A549 (cell line): ENCODE data around the gene BCAP31. TPM values are rescaled to one million over a fixed set of nuclear protein-coding genes. Genes with fewer than 3 reads are reported as not detected.

Source experiments
- ATAC-seq, 2 experiments: fragments of 200-7000 bp in 1 of 2; fragments of >200 bp in 1 of 2; cut with Nextera tagmentation in 1 of 2; cut with Tn5 transposase in 1 of 2; 3 replicates each; pipeline versions ENCODE4 v1.8.0 to v1.9.1; 2018 to 2020; ENCODE audit warnings: mild to moderate bottlenecking in 1 of 2, moderate library complexity in 1 of 2
- CTCF ChIA-PET: fragments of 300-600 bp; sonication (Branson Sonifier 250); formaldehyde crosslinking; extraction: SDS; loops from one replicate; lab custom pipeline; 2021; ENCODE audit warnings: antibody characterized with exemption, inconsistent platforms; lab: Yijun Ruan, JAX
- POLR2A ChIA-PET: fragments of 350-600 bp; formaldehyde crosslinking; extraction: SDS; loops from one replicate; lab custom pipeline; 2021; ENCODE audit warnings: antibody characterized with exemption, inconsistent platforms; lab: Yijun Ruan, JAX
- DNase-seq, 2 experiments: peaks; one replicate each; pipeline versions ENCODE4 v3.0.0 to v3.0.0-alpha.2; 2011 to 2016; ENCODE audit warnings: low read depth in 1 of 2, low spot score in 1 of 2
- FAIRE-seq: peaks from 2 replicates; lab custom pipeline; 2011; peaks lifted over from hg19 to GRCh38; lab: Jason Lieb, UNC
- H3K27ac ChIP-seq, 2 experiments: fragments of >200 bp; sonication (Bioruptor Twin); formaldehyde crosslinking; 3 replicates each; pipeline ENCODE4 v1.5.1; 2016 to 2017
- H3K4me1 ChIP-seq: fragments of >200 bp; sonication (Bioruptor Twin); formaldehyde crosslinking; 3 replicates; pipeline ENCODE4 v1.6.1; 2016
- H3K4me2 ChIP-seq: fragments of >200 bp; sonication (Bioruptor Twin); formaldehyde crosslinking; 3 replicates; pipeline ENCODE4 v1.6.1; 2016
- H3K4me3 ChIP-seq: fragments of >200 bp; sonication (Bioruptor Twin); formaldehyde crosslinking; 3 replicates; pipeline ENCODE4 v1.5.1; 2016
- H3K9me3 ChIP-seq: fragments of >200 bp; sonication (Bioruptor Twin); formaldehyde crosslinking; 3 replicates; pipeline ENCODE4 v1.6.1; 2016
- BCL3 ChIP-seq: fragments of >200 bp; sonication (Bioruptor Twin); formaldehyde crosslinking; IDR thresholded peaks from 3 replicates; pipeline ENCODE4 v1.6.1; 2016
- CBX2 ChIP-seq: fragments of 200-600 bp; sonication (generic); IDR thresholded peaks from 2 replicates; pipeline ENCODE4 v1.6.1; 2016; ENCODE audit warnings: low read depth, mild to moderate bottlenecking, borderline replicate concordance
- CBX8 ChIP-seq: fragments of 200-600 bp; sonication (generic); IDR thresholded peaks from 2 replicates; pipeline ENCODE4 v1.6.1; 2016
- CEBPB ChIP-seq, 2 experiments: fragments of >200 bp in 1 of 2; sonication (Bioruptor Twin) in 1 of 2; formaldehyde crosslinking in 1 of 2; IDR thresholded peaks; 2 replicates each; pipeline ENCODE4 v1.6.1; 2012 to 2016
- CHD2 ChIP-seq: fragments of 150-350 bp; IDR thresholded peaks from 2 replicates; pipeline ENCODE4 v1.6.1; 2014; ENCODE audit warnings: low read length; ENCODE audit not compliant: partially characterized antibody
- EHF ChIP-seq: fragments of 250-450 bp; sonication (Bioruptor Pico); IDR thresholded peaks from 2 replicates; pipeline ENCODE4 v1.5.0; 2020; ENCODE audit warnings: mild to moderate bottlenecking
- FOSL2 ChIP-seq, 2 experiments: fragments of 450-650 bp in 1 of 2; fragments of >200 bp in 1 of 2; sonication (Bioruptor Twin) in 1 of 2; formaldehyde crosslinking; IDR thresholded peaks; 2 replicates each; pipeline versions ENCODE4 v1.5.0 to v1.6.1; 2016 to 2020; ENCODE audit warnings: mild to moderate bottlenecking in 1 of 2, moderate library complexity in 1 of 2
- HEYL ChIP-seq: fragments of 250-450 bp; sonication (Bioruptor Pico); IDR thresholded peaks from 2 replicates; pipeline ENCODE4 v1.8.0; 2021; ENCODE audit warnings: mild to moderate bottlenecking, moderate library complexity
- HOXB5 ChIP-seq: fragments of 250-450 bp; sonication (Bioruptor Pico); IDR thresholded peaks from 2 replicates; pipeline ENCODE4 v1.5.0; 2020; ENCODE audit warnings: mild to moderate bottlenecking, moderate library complexity
- KDM5A ChIP-seq: fragments of 200-600 bp; sonication (generic); IDR thresholded peaks from 2 replicates; pipeline ENCODE4 v1.6.1; 2016; ENCODE audit warnings: antibody characterized with exemption, mild to moderate bottlenecking
- MAZ ChIP-seq: fragments of 150-350 bp; IDR thresholded peaks from 2 replicates; pipeline ENCODE4 v1.6.1; 2014; ENCODE audit warnings: antibody characterized with exemption, low read depth, low read length, borderline replicate concordance
- NR3C1 ChIP-seq: fragments of >200 bp; sonication (Bioruptor Twin); formaldehyde crosslinking; IDR thresholded peaks from 3 replicates; pipeline ENCODE4 v1.6.1; 2017
- PHF8 ChIP-seq: fragments of 200-600 bp; sonication (generic); IDR thresholded peaks from 2 replicates; pipeline ENCODE4 v1.6.1; 2016; ENCODE audit warnings: low read depth, mild to moderate bottlenecking, antibody characterized with exemption, moderate library complexity, borderline replicate concordance
- POLR2A ChIP-seq: IDR thresholded peaks from 2 replicates; pipeline ENCODE4 v1.6.1; 2012; ENCODE audit warnings: mild to moderate bottlenecking, low read length
- RAD21 ChIP-seq, 2 experiments: fragments of >200 bp in 1 of 2; sonication (Bioruptor Twin) in 1 of 2; formaldehyde crosslinking in 1 of 2; IDR thresholded peaks in 1 of 2; conservative IDR thresholded peaks in 1 of 2; 2 replicates in 1 of 2; 3 replicates in 1 of 2; pipeline ENCODE4 v1.6.1; 2012 to 2018; ENCODE audit warnings: inconsistent platforms in 1 of 2
- RFX5 ChIP-seq: fragments of 450-650 bp; IDR thresholded peaks from 2 replicates; pipeline ENCODE4 v1.7.1; 2014; ENCODE audit warnings: antibody characterized with exemption, mild to moderate bottlenecking, moderate library complexity
- SMC3 ChIP-seq: fragments of >200 bp; sonication (Bioruptor Twin); formaldehyde crosslinking; IDR thresholded peaks from 3 replicates; pipeline ENCODE4 v1.6.1; 2018; ENCODE audit warnings: inconsistent platforms
- SREBF2 ChIP-seq: fragments of 450-650 bp; IDR thresholded peaks from 2 replicates; pipeline ENCODE4 v1.6.1; 2014; ENCODE audit warnings: mild to moderate bottlenecking, moderate library complexity
- TFCP2L1 ChIP-seq: fragments of 250-450 bp; sonication (Bioruptor Pico); IDR thresholded peaks from 2 replicates; pipeline ENCODE4 v1.5.0; 2021; ENCODE audit warnings: mild to moderate bottlenecking
- TP53 ChIP-seq: fragments of 250-450 bp; sonication (Bioruptor Pico); IDR thresholded peaks from 2 replicates; pipeline ENCODE4 v1.5.0; 2021; ENCODE audit warnings: mild to moderate bottlenecking, moderate library complexity
- USF2 ChIP-seq: fragments of 450-650 bp; IDR thresholded peaks from 2 replicates; pipeline ENCODE4 v1.6.1; 2014; ENCODE audit warnings: antibody characterized with exemption
- ZC3H11A ChIP-seq: fragments of 450-650 bp; IDR thresholded peaks from 2 replicates; pipeline ENCODE4 v1.6.1; 2014; ENCODE audit warnings: antibody characterized with exemption, mild to moderate bottlenecking
- ZNF302 ChIP-seq: fragments of 250-450 bp; sonication (Bioruptor Pico); IDR thresholded peaks from 2 replicates; pipeline ENCODE4 v1.9.0; 2021; ENCODE audit warnings: inconsistent platforms, mild to moderate bottlenecking, moderate library complexity
- WGBS: methylation state at CpG from one replicate; pipeline ENCODE4 v1.1.6; 2017; ENCODE audit errors: missing lambda C conversion rate; 5-methylcytosine and 5-hydroxymethylcytosine counted together
- polyA plus RNA-seq, 4 experiments: library from polyadenylated mRNA; depleted of rRNA in 3 of 4; stranded (reverse); fragments of >200 nt; fragmentation: RNase III in 1 of 4; extraction: RNeasy Plus Mini Kit Qiagen cat#74134 plus additional on column Dnase treatment in 1 of 4; gene quantifications; 2 replicates in 3 of 4; 3 replicates in 1 of 4; pipeline ENCODE4 v1.2.3, GENCODE V29; 2011 to 2017
- TF ChIP-seq, protein P1 (sequence below): fragments of >200 bp; sonication (Bioruptor Twin); formaldehyde crosslinking; IDR thresholded peaks from 2 replicates; pipeline ENCODE4 v1.6.1; 2016
- TF ChIP-seq, protein P2 (sequence below): IDR thresholded peaks from 2 replicates; pipeline ENCODE4 v1.6.1; 2012; ENCODE audit warnings: low read depth, borderline replicate concordance
- TF ChIP-seq, protein P3 (sequence below): fragments of 250-450 bp; sonication (Bioruptor Pico); IDR thresholded peaks from 2 replicates; pipeline ENCODE4 v1.5.0; 2021; ENCODE audit warnings: mild to moderate bottlenecking, moderate library complexity, borderline replicate concordance

Gene BCAP31
- polyA plus RNA-seq, 2 of the 4 experiments (the other 2 are of a cell fraction): 217 to 349 TPM

DNA sequence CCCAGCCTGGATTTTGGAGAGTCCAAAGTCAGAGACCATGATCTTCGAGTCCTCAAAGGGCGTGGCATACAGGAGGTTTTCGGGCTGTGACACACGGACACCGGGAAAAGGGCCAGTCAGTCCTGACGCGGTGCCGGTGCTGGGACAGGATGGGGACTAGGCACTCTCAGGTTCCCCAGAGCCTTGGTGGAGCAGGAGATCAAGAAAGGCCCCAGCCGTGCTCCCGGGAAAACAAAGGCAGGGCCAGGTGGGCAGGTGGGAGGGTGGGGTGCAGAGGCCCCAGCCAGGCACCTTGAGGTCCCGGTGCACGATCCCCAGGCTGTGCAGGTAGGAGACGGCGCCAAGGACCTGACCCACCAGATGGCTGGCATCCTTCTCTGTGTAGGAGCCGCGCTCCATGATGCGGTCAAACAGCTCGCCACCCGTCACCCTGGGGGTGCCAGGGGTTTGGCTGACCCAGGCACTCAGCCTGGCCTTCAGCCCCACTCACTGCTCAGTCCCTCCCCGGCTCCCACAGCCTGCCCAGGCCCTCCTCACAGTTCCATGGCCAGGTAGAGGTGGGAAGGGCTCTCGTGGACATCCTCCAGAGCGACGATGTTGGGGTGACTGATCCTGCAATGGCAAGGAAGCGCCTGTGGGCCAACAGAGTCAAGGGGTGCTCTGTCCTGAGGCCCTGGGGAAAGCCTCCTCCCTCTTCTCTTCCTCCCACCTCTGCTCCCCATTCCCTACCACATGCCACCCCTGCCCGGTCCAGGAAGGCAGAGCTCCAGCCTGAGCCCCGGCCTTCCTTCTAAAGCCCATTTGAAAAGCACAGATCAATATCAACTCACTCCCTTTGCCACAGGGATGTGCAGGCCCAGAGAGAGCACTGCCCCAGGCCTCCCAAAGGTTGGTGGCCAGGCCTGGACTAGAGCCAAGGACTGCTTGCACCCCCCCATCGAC is 52.3 kb downstream of the BCAP31 start:
- Histone ChIP-seq H3K9me3 (no peaks in the 10 kb centered on the region), H3K4me3 (no peak overlapping the region), H3K27ac (no peak overlapping the region), H3K4me2 (no peak overlapping the region)
- DNase-seq (no peak), FAIRE-seq (no peak), ATAC-seq (no peak)
- POLR2A ChIA-PET: interaction anchor here (0.6 kb wide), 1 partner anchor 12 kb away, joined by 6 read pairs; no protein-coding TSS in a partner anchor
- 86% methylated on average over 22 of the region's 27 CpGs for WGBS
- CTCF ChIA-PET: interaction anchor here (1.6 to 5.9 kb wide), 3 partner anchors 10 to 27 kb away, joined by 4 to 78 read pairs (median 10); no protein-coding TSS in a partner anchor
- TF ChIP-seq RAD21 (conservative IDR thresholded peaks at IDR 0.05 in 1 of 2, IDR thresholded peaks at IDR 0.05 in 1 of 2): no peak
- no peak for TF ChIP-seq CBX8
- TF ChIP-seq POLR2A: no peak
- TF ChIP-seq, all 56 proteins: peak for 0
- no peaks in the 10 kb centered on the region for H3K4me1 ChIP-seq

DNA sequence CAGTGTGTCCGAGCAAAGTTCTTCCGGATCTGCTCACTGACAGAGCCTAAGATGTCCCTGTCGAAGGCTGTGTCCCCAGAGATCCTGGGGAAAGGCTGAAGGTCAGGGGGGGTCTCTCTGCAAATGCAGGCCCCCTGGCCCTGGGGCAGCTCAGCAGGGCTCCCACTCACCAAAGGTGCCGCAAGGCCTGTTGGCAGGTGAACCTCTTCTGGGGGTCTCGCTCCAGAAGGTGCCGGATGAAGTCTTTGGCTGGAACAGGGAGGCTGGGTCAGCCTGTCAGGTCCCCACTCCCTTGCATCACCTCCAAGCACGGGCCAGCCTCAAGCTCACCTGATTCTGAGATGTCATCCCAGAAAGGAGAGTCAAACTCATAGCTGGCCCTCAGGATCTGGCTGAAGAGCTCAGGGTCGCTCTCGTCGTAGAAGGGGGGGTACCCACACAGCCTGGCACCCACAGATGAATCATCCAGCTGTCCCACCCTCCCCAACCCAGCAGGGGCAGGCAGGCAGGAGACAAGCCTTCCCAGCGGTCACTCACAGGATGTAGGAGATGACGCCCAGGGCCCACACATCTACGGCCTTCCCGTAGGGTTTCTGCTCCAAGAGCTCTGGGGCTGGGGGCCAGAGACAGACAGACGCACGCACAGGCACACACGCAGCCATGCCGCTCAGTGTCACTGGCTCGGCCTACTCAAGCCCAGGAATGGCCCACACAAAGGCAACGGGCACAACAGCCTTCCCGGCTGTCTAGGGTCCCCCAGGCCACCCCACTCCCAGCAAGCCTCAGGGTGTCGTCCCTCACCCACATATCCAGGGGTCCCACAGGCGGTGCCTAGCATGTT is 53.2 kb downstream of the BCAP31 start:
- H3K9me3 ChIP-seq: no peaks in the 10 kb centered on the region
- ChIA-PET POLR2A (interaction anchor here (0.6 kb wide), 1 partner anchor 11 kb away, joined by 6 read pairs; no protein-coding TSS in a partner anchor), CTCF (interaction anchor here (0.6 to 5.9 kb wide), 9 partner anchors 9 to 729 kb away, joined by 3 to 78 read pairs (median 4); no protein-coding TSS in a partner anchor)
- H3K27ac ChIP-seq: no peak overlapping the region
- ATAC-seq (no peak), FAIRE-seq (no peak), DNase-seq (no peak)
- no peak for TF ChIP-seq BCL3
- TF ChIP-seq MAZ: no peak
- TF ChIP-seq KDM5A: no peak
- TF ChIP-seq, protein P1, sequence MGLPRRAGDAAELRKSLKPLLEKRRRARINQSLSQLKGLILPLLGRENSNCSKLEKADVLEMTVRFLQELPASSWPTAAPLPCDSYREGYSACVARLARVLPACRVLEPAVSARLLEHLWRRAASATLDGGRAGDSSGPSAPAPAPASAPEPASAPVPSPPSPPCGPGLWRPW: no peak
- no peak for TF ChIP-seq FOSL2 (IDR thresholded peaks at IDR 0.05)
- no peak for TF ChIP-seq FOSL2 (CRISPR knock-in tag; IDR thresholded peaks at IDR 0.05)
- TF ChIP-seq CHD2: no peak
- no peak for TF ChIP-seq NR3C1
- TF ChIP-seq HOXB5 (CRISPR knock-in tag): no peak
- TF ChIP-seq SREBF2: no peak
- TF ChIP-seq CBX2: no peak
- no peak for TF ChIP-seq ZC3H11A
- TF ChIP-seq HEYL (CRISPR knock-in tag): no peak
- no peak for TF ChIP-seq PHF8
- TF ChIP-seq TFCP2L1: no peak
- no peak for TF ChIP-seq CEBPB (IDR thresholded peaks at IDR 0.05)
- no peaks in the 10 kb centered on the region for H3K4me1 ChIP-seq
- no peak overlapping the region for H3K4me2 ChIP-seq
- no peak overlapping the region for H3K4me3 ChIP-seq
- WGBS: 100% methylated on average over 1 of the region's 23 CpGs

DNA sequence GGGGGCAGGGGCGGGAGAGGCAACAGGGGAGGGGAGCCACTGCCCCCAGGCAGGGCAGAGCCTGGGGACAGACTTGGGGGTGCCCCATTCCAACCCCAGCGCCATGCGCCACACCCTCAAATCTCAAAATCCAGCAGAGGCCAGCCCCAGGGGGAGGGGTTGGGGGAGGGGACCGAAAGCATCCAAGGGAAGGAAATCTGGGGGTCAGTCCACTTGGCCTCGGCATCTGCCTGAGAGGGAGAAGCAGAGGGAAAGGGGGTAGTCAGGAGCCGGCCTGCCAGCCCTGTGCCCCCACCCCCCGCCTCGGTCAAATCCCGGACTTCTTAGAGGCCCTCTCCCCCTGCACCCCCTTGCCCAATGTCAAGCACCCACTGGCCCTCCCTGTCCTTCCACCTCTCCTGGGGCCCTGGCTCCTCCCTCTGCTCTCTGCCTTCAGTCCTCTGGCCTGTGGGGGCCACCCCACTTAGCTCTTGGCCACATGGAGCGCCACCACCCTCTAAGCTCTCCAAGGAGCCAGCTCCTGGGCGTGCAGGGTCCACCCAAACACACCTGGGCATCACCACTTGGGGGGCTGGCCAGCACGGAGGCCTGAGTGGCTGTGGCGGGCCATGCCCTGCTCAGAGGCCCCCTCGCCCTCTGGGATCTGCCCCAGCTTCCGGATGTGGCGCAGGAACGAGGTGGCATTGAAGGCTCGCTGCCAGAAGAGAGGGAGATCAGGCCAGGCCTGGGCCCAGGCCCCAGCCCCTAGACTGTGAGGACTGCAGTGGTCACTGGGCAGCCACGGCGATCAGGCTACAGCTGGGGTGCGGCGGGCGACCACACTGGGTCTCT is 54.1 kb downstream of the BCAP31 start:
- 62% methylated on average over 9 of the region's 23 CpGs for WGBS
- no peak for TF ChIP-seq ZC3H11A
- TF ChIP-seq USF2: no peak
- no peak for TF ChIP-seq ZNF302 (CRISPR knock-in tag)
- TF ChIP-seq, protein P2, sequence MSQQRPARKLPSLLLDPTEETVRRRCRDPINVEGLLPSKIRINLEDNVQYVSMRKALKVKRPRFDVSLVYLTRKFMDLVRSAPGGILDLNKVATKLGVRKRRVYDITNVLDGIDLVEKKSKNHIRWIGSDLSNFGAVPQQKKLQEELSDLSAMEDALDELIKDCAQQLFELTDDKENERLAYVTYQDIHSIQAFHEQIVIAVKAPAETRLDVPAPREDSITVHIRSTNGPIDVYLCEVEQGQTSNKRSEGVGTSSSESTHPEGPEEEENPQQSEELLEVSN: no peak
- no peak for TF ChIP-seq SMC3
- TF ChIP-seq RFX5: no peak
- TF ChIP-seq EHF (CRISPR knock-in tag): no peak
- TF ChIP-seq, protein P3, sequence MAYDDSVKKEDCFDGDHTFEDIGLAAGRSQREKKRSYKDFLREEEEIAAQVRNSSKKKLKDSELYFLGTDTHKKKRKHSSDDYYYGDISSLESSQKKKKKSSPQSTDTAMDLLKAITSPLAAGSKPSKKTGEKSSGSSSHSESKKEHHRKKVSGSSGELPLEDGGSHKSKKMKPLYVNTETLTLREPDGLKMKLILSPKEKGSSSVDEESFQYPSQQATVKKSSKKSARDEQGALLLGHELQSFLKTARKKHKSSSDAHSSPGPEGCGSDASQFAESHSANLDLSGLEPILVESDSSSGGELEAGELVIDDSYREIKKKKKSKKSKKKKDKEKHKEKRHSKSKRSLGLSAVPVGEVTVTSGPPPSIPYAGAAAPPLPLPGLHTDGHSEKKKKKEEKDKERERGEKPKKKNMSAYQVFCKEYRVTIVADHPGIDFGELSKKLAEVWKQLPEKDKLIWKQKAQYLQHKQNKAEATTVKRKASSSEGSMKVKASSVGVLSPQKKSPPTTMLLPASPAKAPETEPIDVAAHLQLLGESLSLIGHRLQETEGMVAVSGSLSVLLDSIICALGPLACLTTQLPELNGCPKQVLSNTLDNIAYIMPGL (CRISPR knock-in tag): no peak
- TF ChIP-seq TP53 (CRISPR knock-in tag): no peak

More for the DNA sequence above, 54.1 kb downstream of the BCAP31 start:
- Histone ChIP-seq H3K9me3 (no peaks in the 10 kb centered on the region), H3K27ac (no peak overlapping the region), H3K4me3 (no peak overlapping the region), H3K4me2 (no peak overlapping the region), H3K4me1 (no peaks in the 10 kb centered on the region)
- POLR2A ChIA-PET: no interaction called here
- no peak for FAIRE-seq
- DNase-seq: no peak
- CTCF ChIA-PET: interaction anchor here (0.6 to 5.9 kb wide), 17 partner anchors 8 to 728 kb away, joined by 3 to 78 read pairs (median 7); partner anchors contain the start of gene DUSP9
- ATAC-seq: no peak
